ENCODE data around the gene ATRNL1.

- TF ChIP-seq, protein P1, sequence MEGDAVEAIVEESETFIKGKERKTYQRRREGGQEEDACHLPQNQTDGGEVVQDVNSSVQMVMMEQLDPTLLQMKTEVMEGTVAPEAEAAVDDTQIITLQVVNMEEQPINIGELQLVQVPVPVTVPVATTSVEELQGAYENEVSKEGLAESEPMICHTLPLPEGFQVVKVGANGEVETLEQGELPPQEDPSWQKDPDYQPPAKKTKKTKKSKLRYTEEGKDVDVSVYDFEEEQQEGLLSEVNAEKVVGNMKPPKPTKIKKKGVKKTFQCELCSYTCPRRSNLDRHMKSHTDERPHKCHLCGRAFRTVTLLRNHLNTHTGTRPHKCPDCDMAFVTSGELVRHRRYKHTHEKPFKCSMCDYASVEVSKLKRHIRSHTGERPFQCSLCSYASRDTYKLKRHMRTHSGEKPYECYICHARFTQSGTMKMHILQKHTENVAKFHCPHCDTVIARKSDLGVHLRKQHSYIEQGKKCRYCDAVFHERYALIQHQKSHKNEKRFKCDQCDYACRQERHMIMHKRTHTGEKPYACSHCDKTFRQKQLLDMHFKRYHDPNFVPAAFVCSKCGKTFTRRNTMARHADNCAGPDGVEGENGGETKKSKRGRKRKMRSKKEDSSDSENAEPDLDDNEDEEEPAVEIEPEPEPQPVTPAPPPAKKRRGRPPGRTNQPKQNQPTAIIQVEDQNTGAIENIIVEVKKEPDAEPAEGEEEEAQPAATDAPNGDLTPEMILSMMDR (IDR thresholded peaks at IDR 0.05): no peak
- no peak for TF ChIP-seq POLR2A (IDR thresholded peaks at IDR 0.05)
Measured at GRCh38 chr10:115117301-115117700, 24.1 kb downstream of the ATRNL1 start.
